Measurements from ENCODE around the gene ETF1.

Gene ETF1

DNA sequence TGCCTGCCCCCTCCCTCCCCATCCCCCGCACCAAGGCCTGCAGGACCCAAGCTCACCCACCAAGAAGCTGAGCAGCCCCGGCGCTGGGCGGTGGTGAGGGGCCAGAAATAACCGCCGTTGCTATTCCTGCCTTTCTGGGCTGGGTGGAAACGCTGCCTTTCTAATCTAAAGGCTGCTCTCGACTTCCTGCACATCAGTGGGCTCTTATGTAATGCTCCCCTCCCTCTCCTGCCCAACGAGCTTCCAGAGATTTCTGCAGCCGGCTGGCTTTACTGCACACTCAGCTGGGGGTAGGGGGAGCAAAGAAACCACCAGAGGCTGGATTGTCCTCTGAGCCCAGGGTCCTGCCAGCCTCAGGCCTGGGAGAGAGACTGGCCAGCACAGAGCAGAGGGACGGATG, 84.7 kb downstream of the ETF1 start:
- no peaks in the 10 kb centered on the region for H3K36me3 Mint-ChIP-seq (ENCODE audit: low read depth)
- peak overlapping the region in 1 of 3 experiments; percentile 49 for H3K27ac Mint-ChIP-seq
- no peak overlapping the region for H3K4me3 Mint-ChIP-seq
- TF ChIP-seq, protein P1, sequence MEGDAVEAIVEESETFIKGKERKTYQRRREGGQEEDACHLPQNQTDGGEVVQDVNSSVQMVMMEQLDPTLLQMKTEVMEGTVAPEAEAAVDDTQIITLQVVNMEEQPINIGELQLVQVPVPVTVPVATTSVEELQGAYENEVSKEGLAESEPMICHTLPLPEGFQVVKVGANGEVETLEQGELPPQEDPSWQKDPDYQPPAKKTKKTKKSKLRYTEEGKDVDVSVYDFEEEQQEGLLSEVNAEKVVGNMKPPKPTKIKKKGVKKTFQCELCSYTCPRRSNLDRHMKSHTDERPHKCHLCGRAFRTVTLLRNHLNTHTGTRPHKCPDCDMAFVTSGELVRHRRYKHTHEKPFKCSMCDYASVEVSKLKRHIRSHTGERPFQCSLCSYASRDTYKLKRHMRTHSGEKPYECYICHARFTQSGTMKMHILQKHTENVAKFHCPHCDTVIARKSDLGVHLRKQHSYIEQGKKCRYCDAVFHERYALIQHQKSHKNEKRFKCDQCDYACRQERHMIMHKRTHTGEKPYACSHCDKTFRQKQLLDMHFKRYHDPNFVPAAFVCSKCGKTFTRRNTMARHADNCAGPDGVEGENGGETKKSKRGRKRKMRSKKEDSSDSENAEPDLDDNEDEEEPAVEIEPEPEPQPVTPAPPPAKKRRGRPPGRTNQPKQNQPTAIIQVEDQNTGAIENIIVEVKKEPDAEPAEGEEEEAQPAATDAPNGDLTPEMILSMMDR (IDR thresholded peaks at IDR 0.05; ENCODE audit: unreplicated experiment in 3 of 3) = no peak
- no peaks in the 10 kb centered on the region for H3K9me3 Mint-ChIP-seq
- peaks cover 29% of the 10 kb centered on the region for H3K4me1 Mint-ChIP-seq
- H3K27me3 Mint-ChIP-seq (ENCODE audit: low read depth) = peaks cover 25% of the 10 kb centered on the region

DNA sequence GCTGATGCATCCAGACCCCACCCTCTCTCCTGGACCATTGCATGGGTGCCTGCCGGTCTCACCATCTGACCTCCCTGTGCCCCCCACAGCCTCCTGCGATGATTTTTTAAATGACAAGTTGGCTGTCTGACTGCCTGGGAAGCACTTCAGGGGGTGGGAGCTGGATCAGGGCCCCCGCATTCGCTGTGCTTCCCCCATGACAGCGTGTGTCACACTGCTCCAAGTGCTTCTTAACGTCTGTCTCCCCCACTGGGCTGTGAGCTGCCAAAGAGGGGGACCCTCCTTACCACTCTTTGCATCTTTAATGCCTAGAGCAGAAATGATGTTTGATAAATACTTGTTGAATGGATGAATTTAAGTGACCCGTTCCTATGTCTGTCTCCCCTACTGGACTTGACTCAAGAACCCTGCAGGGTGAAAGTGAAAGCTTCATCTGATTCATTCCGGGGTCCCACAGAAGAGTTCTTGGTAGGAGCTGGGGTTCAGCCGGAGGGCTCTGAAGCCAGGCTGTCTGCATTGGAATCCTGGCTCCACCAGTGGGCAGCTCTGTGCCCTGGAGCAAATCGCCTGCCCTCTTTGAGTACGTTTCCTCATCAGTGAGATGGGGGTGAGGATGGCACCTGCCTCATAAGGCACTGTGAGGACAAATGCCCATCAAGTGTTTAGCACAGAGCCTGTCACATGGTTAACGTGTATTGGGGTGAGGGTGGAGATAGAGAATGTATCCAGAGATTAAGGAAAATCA, 85.3 kb downstream of the ETF1 start:
- peaks cover 29% of the 10 kb centered on the region for H3K4me1 Mint-ChIP-seq
- peaks cover 25% of the 10 kb centered on the region for H3K27me3 Mint-ChIP-seq (ENCODE audit: low read depth)
- no peak overlapping the region for H3K4me3 Mint-ChIP-seq
- H3K9me3 Mint-ChIP-seq = no peaks in the 10 kb centered on the region
- no peaks in the 10 kb centered on the region for H3K36me3 Mint-ChIP-seq (ENCODE audit: low read depth)
- TF ChIP-seq, protein P1 (IDR thresholded peaks at IDR 0.05; ENCODE audit: unreplicated experiment in 3 of 3) = no peak
- H3K27ac Mint-ChIP-seq = peak overlapping the region in 1 of 3 experiments; percentile 49

Data from nephron (organoid).